NCI-H1930 (cell line): ENCODE results near the gene C17orf107.

Experiments
- DNase-seq, 2 experiments: peaks; one replicate each; lab custom pipeline; 2025; lab: John Stamatoyannopoulos, UW

Gene C17orf107

GRCh38 chr17:4872786-4873185 is 26.6 kb upstream of the C17orf107 start:
- no peak for DNase-seq

- no peak for DNase-seq
These were observed 22.2 kb upstream of the C17orf107 start for GRCh38 chr17:4877089-4877488.

- DNase-seq: no peak
These were observed 19.7 kb upstream of the C17orf107 start for GRCh38 chr17:4879601-4880000.

GRCh38 chr17:4880857-4881256 is 18.5 kb upstream of the C17orf107 start:
- no peak for DNase-seq

GRCh38 chr17:4881761-4882555 is 17.4 kb upstream of the C17orf107 start:
- peak; percentile 26 to 59 for DNase-seq

GRCh38 chr17:4884489-4884888 is 14.8 kb upstream of the C17orf107 start:
- no peak for DNase-seq

GRCh38 chr17:4886830-4887229 is 12.5 kb upstream of the C17orf107 start:
- DNase-seq: no peak

GRCh38 chr17:4887581-4887980 is 11.8 kb upstream of the C17orf107 start:
- DNase-seq: no peak

GRCh38 chr17:4891411-4892410 is 7.6 kb upstream of the C17orf107 start:
- DNase-seq: no peak

- no peak for DNase-seq
These were observed 6.7 kb upstream of the C17orf107 start for GRCh38 chr17:4892499-4893221.

- no peak for DNase-seq
These were observed 6.1 kb upstream of the C17orf107 start for GRCh38 chr17:4893272-4893671.

GRCh38 chr17:4893721-4894560 is 5.4 kb upstream of the C17orf107 start:
- no peak for DNase-seq

- DNase-seq: no peak
These were observed 4.2 kb upstream of the C17orf107 start for GRCh38 chr17:4895121-4895520.

GRCh38 chr17:4895657-4896331 is 3.5 kb upstream of the C17orf107 start:
- no peak for DNase-seq

- DNase-seq: no peak
These were observed 2.8 kb upstream of the C17orf107 start for GRCh38 chr17:4896332-4897197.

- DNase-seq: no peak
These were observed 2.1 kb upstream of the C17orf107 start for GRCh38 chr17:4897198-4897687.

GRCh38 chr17:4897785-4898184 is 1.6 kb upstream of the C17orf107 start:
- no peak for DNase-seq

- DNase-seq: no peak
These were observed 985 bp upstream of the C17orf107 start for GRCh38 chr17:4898351-4898750.

- DNase-seq: no peak
These were observed 409 bp upstream of the C17orf107 start for GRCh38 chr17:4898927-4899326.
